MCF 10A (cell line): ENCODE results near the gene LRP10. TPM values are rescaled to one million over a fixed set of nuclear protein-coding genes. Genes with fewer than 3 reads are reported as not detected.

Source experiments
- BruUV-seq: library from RNA; stranded (reverse); fragments of 400-500 nt; replicated peaks from 2 replicates; lab custom pipeline; 2021; lab: Mats Ljungman, UMichigan
- CTCF ChIA-PET: fragments of 300-600 bp; sonication (Branson Sonifier 250); formaldehyde crosslinking; extraction: SDS; loops from one replicate; lab custom pipeline; 2021; ENCODE audit warnings: antibody characterized with exemption, inconsistent platforms; lab: Yijun Ruan, JAX
- POLR2A ChIA-PET: fragments of 300-600, 350-650 bp; sonication (Branson Sonifier 250); formaldehyde crosslinking; extraction: SDS; loops from one replicate; lab custom pipeline; 2020; ENCODE audit warnings: antibody characterized with exemption, inconsistent platforms; lab: Yijun Ruan, JAX
- DNase-seq: peaks from one replicate; pipeline ENCODE4 v3.0.0-alpha.2; 2018; ENCODE audit not compliant: unreplicated experiment
- H3K27ac Mint-ChIP-seq: one replicate; pipeline ENCODE4 v1.8.0; 2022; ENCODE audit warnings: mild to moderate bottlenecking, low read depth, mixed read lengths; ENCODE audit not compliant: unreplicated experiment
- H3K27me3 Mint-ChIP-seq: one replicate; pipeline ENCODE4 v1.8.0; 2022; ENCODE audit warnings: mixed read lengths; ENCODE audit not compliant: insufficient read depth, unreplicated experiment
- H3K36me3 Mint-ChIP-seq: one replicate; pipeline ENCODE4 v1.8.0; 2022; ENCODE audit warnings: mild to moderate bottlenecking, moderate library complexity, mixed read lengths; ENCODE audit not compliant: insufficient read depth, unreplicated experiment
- H3K4me1 Mint-ChIP-seq: one replicate; pipeline ENCODE4 v1.8.0; 2022; ENCODE audit warnings: mixed read lengths; ENCODE audit not compliant: insufficient read depth, unreplicated experiment
- H3K4me3 Mint-ChIP-seq: one replicate; pipeline ENCODE4 v1.8.0; 2022; ENCODE audit warnings: mild to moderate bottlenecking, moderate library complexity, mixed read lengths; ENCODE audit not compliant: unreplicated experiment
- H3K9me3 Mint-ChIP-seq: one replicate; pipeline ENCODE4 v1.8.0; 2022; ENCODE audit warnings: mixed read lengths; ENCODE audit not compliant: unreplicated experiment
- intact Hi-C: fragments of 100-400 bp; cut with micrococcal nuclease; formaldehyde crosslinking; loops from 2 replicates; pipeline ENCODE4 v1.14.1; 2022
- total RNA-seq: library from RNA; stranded (reverse); gene quantifications from 2 replicates; pipeline ENCODE4 v1.2.3, GENCODE V29; 2022
- TF ChIP-seq, protein P1 (sequence below): fragments of 200-600 bp; IDR thresholded peaks from one replicate; pipeline ENCODE4 v1.8.0; 2022; ENCODE audit warnings: antibody characterized with exemption, mild to moderate bottlenecking; ENCODE audit not compliant: unreplicated experiment

The LRP10 gene
- total RNA-seq, 1 experiment from 2014 or later: 71.0 TPM

DNA sequence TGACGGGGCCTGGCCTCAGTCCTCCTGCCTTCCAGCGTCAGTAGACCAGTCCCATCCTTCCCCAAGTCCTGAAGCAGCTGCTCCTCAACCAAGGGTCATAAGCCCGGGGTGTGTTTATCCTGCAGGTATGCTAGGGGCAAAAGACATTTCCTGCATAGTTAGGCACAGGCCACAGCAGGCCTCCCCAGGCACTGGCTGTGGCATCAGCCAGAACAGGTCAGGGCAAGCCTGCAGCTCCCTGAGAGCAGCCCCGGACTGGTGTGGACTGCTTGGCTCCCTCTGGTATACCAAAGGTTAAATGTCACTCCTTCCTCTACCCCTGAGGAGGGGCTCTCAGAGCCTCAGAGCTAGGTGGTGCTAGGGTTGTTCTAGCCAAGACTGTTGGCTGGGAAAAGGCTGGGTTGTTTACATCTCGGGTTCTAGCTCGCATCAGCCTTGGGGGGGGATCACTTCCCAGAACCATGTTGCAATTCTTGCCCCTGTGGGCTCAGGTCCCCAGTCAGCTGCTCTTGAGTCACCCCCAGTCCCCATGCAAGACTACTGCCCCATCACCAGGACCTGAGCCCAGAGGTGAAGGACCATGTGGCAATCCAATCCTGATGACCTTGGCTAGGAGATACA lies 32.3 kb upstream of the LRP10 start:
- peak; percentile 77 for DNase-seq
- Mint-ChIP-seq H3K36me3 (peaks cover 45% of the 10 kb centered on the region), H3K27me3 (no peaks in the 10 kb centered on the region), H3K9me3 (no peaks in the 10 kb centered on the region), H3K27ac (peak overlapping the region; percentile 98), H3K4me1 (peaks cover 21% of the 10 kb centered on the region), H3K4me3 (peak overlapping the region; percentile 99)
- BruUV-seq: no TSS peak
- TF ChIP-seq, protein P1, sequence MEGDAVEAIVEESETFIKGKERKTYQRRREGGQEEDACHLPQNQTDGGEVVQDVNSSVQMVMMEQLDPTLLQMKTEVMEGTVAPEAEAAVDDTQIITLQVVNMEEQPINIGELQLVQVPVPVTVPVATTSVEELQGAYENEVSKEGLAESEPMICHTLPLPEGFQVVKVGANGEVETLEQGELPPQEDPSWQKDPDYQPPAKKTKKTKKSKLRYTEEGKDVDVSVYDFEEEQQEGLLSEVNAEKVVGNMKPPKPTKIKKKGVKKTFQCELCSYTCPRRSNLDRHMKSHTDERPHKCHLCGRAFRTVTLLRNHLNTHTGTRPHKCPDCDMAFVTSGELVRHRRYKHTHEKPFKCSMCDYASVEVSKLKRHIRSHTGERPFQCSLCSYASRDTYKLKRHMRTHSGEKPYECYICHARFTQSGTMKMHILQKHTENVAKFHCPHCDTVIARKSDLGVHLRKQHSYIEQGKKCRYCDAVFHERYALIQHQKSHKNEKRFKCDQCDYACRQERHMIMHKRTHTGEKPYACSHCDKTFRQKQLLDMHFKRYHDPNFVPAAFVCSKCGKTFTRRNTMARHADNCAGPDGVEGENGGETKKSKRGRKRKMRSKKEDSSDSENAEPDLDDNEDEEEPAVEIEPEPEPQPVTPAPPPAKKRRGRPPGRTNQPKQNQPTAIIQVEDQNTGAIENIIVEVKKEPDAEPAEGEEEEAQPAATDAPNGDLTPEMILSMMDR: no peak
- POLR2A ChIA-PET: interaction anchor here (0.5 to 5.7 kb wide), 24 partner anchors 10 to 1435 kb away, joined by 3 to 142 read pairs (median 4); partner anchors contain the start of genes ABHD4, AJUBA, DAD1 and LRP10
- CTCF ChIA-PET: interaction anchor here (0.8 to 18.2 kb wide), 18 partner anchors 10 to 283 kb away, joined by 3 to 330 read pairs (median 8); partner anchors contain the start of genes LRP10 and OXA1L
- intact Hi-C loops: loop anchor here (5.0 kb wide), 1 partner anchor 33 kb away; the partner anchor contains the start of gene LRP10

DNA sequence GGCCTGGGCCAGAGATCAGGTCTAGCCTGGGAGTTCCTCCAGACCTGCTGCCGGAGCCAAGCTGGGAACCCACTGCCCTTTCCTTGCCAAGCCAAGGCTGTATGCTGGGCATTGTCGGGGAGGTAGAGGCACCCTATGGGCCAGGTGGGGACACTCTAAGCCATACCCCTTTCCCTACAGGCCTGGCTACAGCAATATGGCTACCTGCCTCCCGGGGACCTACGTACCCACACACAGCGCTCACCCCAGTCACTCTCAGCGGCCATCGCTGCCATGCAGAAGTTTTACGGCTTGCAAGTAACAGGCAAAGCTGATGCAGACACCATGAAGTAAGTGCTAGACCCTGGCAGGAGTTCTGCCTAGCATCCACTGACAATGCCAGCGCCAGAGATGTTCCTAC lies 30.2 kb upstream of the LRP10 start:
- Mint-ChIP-seq H3K36me3 (peaks cover 58% of the 10 kb centered on the region), H3K27ac (no peak overlapping the region), H3K4me1 (peaks cover 11% of the 10 kb centered on the region), H3K9me3 (no peaks in the 10 kb centered on the region), H3K4me3 (no peak overlapping the region), H3K27me3 (no peaks in the 10 kb centered on the region)
- ChIA-PET POLR2A (interaction anchor here (5.0 to 5.7 kb wide), 3 partner anchors 10 to 18 kb away, joined by 67 to 142 read pairs (median 69); partner anchors contain the start of gene MRPL52), CTCF (interaction anchor here (0.6 to 18.2 kb wide), 5 partner anchors 10 to 273 kb away, joined by 3 to 330 read pairs (median 4); no protein-coding TSS in a partner anchor)
- no peak for DNase-seq
- BruUV-seq: no TSS peak
- TF ChIP-seq, protein P1: no peak
- intact Hi-C loops: no loop called here

DNA sequence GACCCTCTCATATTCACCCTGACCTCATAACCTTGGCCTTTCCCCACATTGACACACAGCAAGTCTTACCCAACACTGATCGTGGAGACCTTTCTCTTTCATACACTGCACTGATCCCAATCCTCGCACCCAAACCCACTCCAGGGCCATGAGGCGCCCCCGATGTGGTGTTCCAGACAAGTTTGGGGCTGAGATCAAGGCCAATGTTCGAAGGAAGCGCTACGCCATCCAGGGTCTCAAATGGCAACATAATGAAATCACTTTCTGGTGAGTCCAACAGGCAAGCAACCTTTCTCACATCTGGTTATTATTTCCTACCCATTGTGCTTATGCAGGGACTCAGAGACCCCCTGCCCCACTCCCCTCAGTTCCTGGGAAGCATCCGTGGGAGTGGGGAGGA lies 29.8 kb upstream of the LRP10 start:
- H3K36me3 Mint-ChIP-seq: peaks cover 62% of the 10 kb centered on the region
- H3K4me3 Mint-ChIP-seq: no peak overlapping the region
- TF ChIP-seq, protein P1: no peak
- H3K27me3 Mint-ChIP-seq: no peaks in the 10 kb centered on the region
- intact Hi-C loops: no loop called here
- POLR2A ChIA-PET: interaction anchor here (5.7 kb wide), 1 partner anchor 10 kb away, joined by 142 read pairs; no protein-coding TSS in a partner anchor
- CTCF ChIA-PET: interaction anchor here (0.7 to 18.2 kb wide), 3 partner anchors 10 to 277 kb away, joined by 3 to 330 read pairs (median 7); no protein-coding TSS in a partner anchor
- H3K9me3 Mint-ChIP-seq: no peaks in the 10 kb centered on the region
- DNase-seq: no peak
- no peak overlapping the region for H3K27ac Mint-ChIP-seq
- H3K4me1 Mint-ChIP-seq: peaks cover 11% of the 10 kb centered on the region
- no TSS peak for BruUV-seq
